ENCODE data around the gene CHMP2B. TPM values are rescaled to one million over a fixed set of nuclear protein-coding genes. Genes with fewer than 3 reads are reported as not detected.
A peak's percentile ranks its signal among the peaks of the same experiment; 100 is the strongest.

The CHMP2B gene
- polyA plus RNA-seq (2012; ENCODE audit: missing spikeins), result 22.9 TPM

- DNase-seq (ENCODE audit: insufficient read length) (peak; percentile 69), FAIRE-seq (peak; percentile 92)
- TF ChIP-seq TAF1 (IDR thresholded peaks at IDR 0.05; ENCODE audit: borderline replicate concordance, low read depth, low read length), result 0 out of 2 replicates have a peak, but pooled peaks have one; percentile 37
- peak; percentile 78; the same call in 1 of the 2 replicates for TF ChIP-seq POLR2A (IDR thresholded peaks at IDR 0.05; ENCODE audit: low read depth, low read length)
- TF ChIP-seq POLR2AphosphoS5 (IDR thresholded peaks at IDR 0.05; ENCODE audit: low read depth, low read length), result no peak
Measured at GRCh38 chr3:87227104-87227834, at the start of gene CHMP2B. CHMP2B (plus strand) TSS chr3:87227309; CDS start chr3:87227523, 214 bp downstream.

GRCh38 chr3:87179642-87180041, 47.5 kb upstream of the CHMP2B start:
- TF ChIP-seq POLR2AphosphoS5 (IDR thresholded peaks at IDR 0.05; ENCODE audit: low read depth, low read length) (no peak), POLR2A (IDR thresholded peaks at IDR 0.05; ENCODE audit: low read depth, low read length) (no peak), TAF1 (IDR thresholded peaks at IDR 0.05; ENCODE audit: borderline replicate concordance, low read depth, low read length) (no peak)
- DNase-seq (ENCODE audit: insufficient read length) (no peak), FAIRE-seq (no peak)

- no peak for DNase-seq (ENCODE audit: insufficient read length)
- no peak for TF ChIP-seq POLR2AphosphoS5 (IDR thresholded peaks at IDR 0.05; ENCODE audit: low read depth, low read length)
- TF ChIP-seq TAF1 (IDR thresholded peaks at IDR 0.05; ENCODE audit: borderline replicate concordance, low read depth, low read length), result no peak
- TF ChIP-seq POLR2A (IDR thresholded peaks at IDR 0.05; ENCODE audit: low read depth, low read length), result no peak
- no peak for FAIRE-seq
Measured at GRCh38 chr3:87181551-87181950, 45.6 kb upstream of the CHMP2B start.

DNA sequence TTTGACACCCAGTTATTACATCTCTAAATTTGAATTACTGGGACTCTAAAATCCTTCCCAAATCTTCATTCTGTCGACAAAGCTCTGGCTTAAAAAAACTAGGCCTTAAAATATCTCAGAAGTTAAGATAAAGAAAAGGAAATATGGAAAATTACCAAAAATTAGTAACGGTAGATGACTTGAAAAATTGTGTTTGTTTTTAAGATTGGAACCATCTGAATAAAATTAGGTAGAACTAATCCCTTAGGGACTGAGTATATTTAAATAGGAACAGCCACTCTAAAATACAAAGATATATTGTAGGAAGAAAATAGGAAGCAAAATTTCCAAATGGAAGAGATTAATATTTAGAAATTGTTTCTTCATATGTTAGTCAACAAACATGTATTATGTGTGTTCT, 45.1 kb upstream of the CHMP2B start:
- TF ChIP-seq POLR2AphosphoS5 (IDR thresholded peaks at IDR 0.05; ENCODE audit: low read depth, low read length) (no peak), POLR2A (IDR thresholded peaks at IDR 0.05; ENCODE audit: low read depth, low read length) (no peak), TAF1 (IDR thresholded peaks at IDR 0.05; ENCODE audit: borderline replicate concordance, low read depth, low read length) (no peak)
- FAIRE-seq (no peak), DNase-seq (ENCODE audit: insufficient read length) (no peak)

GRCh38 chr3:87186608-87187159, 40.4 kb upstream of the CHMP2B start:
- FAIRE-seq (no peak), DNase-seq (ENCODE audit: insufficient read length) (no peak)
- no peak for TF ChIP-seq POLR2A (IDR thresholded peaks at IDR 0.05; ENCODE audit: low read depth, low read length)
- no peak for TF ChIP-seq TAF1 (IDR thresholded peaks at IDR 0.05; ENCODE audit: borderline replicate concordance, low read depth, low read length)
- no peak for TF ChIP-seq POLR2AphosphoS5 (IDR thresholded peaks at IDR 0.05; ENCODE audit: low read depth, low read length)

GRCh38 chr3:87191175-87191574, 35.9 kb upstream of the CHMP2B start:
- DNase-seq (ENCODE audit: insufficient read length), result no peak
- no peak for FAIRE-seq
- no peak for TF ChIP-seq POLR2AphosphoS5 (IDR thresholded peaks at IDR 0.05; ENCODE audit: low read depth, low read length)
- no peak for TF ChIP-seq TAF1 (IDR thresholded peaks at IDR 0.05; ENCODE audit: borderline replicate concordance, low read depth, low read length)
- no peak for TF ChIP-seq POLR2A (IDR thresholded peaks at IDR 0.05; ENCODE audit: low read depth, low read length)

DNA sequence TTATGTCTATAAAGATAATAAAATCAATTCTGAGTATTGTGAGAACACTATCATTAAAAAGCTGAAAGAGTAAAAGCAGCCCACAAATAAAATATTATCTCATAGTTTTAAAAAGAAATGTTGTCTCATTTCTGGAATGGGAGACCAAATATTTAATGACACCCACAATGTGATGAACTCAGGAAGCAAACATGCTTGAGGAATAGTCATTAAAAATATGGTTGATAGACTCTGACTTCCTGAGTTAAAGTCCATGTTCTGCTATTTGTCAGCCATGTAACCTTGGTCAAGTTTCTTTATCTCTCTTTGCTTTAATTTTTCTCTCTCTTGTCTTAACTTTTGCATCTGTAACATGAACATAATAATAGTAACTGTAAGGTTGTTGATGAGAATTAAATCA, 35.5 kb upstream of the CHMP2B start:
- no peak for DNase-seq (ENCODE audit: insufficient read length)
- FAIRE-seq, result no peak
- TF ChIP-seq TAF1 (IDR thresholded peaks at IDR 0.05; ENCODE audit: borderline replicate concordance, low read depth, low read length) (no peak), POLR2AphosphoS5 (IDR thresholded peaks at IDR 0.05; ENCODE audit: low read depth, low read length) (no peak), POLR2A (IDR thresholded peaks at IDR 0.05; ENCODE audit: low read depth, low read length) (no peak)

DNA sequence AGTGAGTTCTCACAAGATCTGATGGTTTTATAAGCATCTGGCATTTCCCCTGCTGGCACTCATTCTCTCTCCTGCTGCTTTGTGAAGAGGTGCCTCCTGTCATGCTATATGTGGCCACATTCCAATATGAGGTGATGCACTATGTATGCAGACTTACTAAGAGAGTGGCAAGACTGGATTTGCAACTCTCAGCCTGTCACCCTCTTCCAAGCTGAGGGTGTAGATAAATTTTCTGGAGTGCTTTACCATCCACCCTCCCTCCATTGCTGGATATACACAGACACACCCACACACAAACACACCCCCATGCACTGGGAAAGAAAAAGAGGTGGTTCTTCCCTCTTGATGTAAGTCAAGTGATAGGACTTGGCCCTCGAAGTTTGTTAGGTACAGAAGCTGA, 30.2 kb upstream of the CHMP2B start:
- FAIRE-seq, result no peak
- TF ChIP-seq POLR2A (IDR thresholded peaks at IDR 0.05; ENCODE audit: low read depth, low read length), result no peak
- no peak for TF ChIP-seq POLR2AphosphoS5 (IDR thresholded peaks at IDR 0.05; ENCODE audit: low read depth, low read length)
- TF ChIP-seq TAF1 (IDR thresholded peaks at IDR 0.05; ENCODE audit: borderline replicate concordance, low read depth, low read length), result no peak
- no peak for DNase-seq (ENCODE audit: insufficient read length)

- TF ChIP-seq POLR2AphosphoS5 (IDR thresholded peaks at IDR 0.05; ENCODE audit: low read depth, low read length) (no peak), POLR2A (IDR thresholded peaks at IDR 0.05; ENCODE audit: low read depth, low read length) (no peak), TAF1 (IDR thresholded peaks at IDR 0.05; ENCODE audit: borderline replicate concordance, low read depth, low read length) (no peak)
- no peak for FAIRE-seq
- DNase-seq (ENCODE audit: insufficient read length), result no peak
Measured at GRCh38 chr3:87197531-87197930, 29.6 kb upstream of the CHMP2B start.

DNA sequence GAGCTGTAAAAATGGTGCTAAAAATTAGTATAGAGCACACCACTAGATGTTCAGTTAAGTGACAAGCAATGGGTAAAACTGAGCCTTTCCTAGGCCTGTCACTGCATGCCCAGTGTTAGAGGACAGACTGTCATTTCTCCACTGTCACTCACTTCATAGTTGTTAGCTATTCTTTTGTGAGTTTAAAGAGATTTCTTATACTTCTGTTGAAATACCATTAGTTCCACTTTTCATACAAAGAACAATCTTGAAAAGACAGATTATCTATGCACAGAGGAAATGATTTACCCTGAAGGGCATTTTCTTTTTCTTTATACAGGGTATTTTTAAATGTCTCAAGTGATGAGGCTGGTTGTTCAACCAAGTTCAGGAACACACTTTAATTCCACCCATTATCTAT, 28.3 kb upstream of the CHMP2B start:
- FAIRE-seq (no peak), DNase-seq (ENCODE audit: insufficient read length) (no peak)
- no peak for TF ChIP-seq TAF1 (IDR thresholded peaks at IDR 0.05; ENCODE audit: borderline replicate concordance, low read depth, low read length)
- TF ChIP-seq POLR2AphosphoS5 (IDR thresholded peaks at IDR 0.05; ENCODE audit: low read depth, low read length), result no peak
- no peak for TF ChIP-seq POLR2A (IDR thresholded peaks at IDR 0.05; ENCODE audit: low read depth, low read length)

GRCh38 chr3:87199628-87200027, 27.5 kb upstream of the CHMP2B start:
- FAIRE-seq, result no peak
- no peak for DNase-seq (ENCODE audit: insufficient read length)
- TF ChIP-seq TAF1 (IDR thresholded peaks at IDR 0.05; ENCODE audit: borderline replicate concordance, low read depth, low read length), result no peak
- no peak for TF ChIP-seq POLR2AphosphoS5 (IDR thresholded peaks at IDR 0.05; ENCODE audit: low read depth, low read length)

DNA sequence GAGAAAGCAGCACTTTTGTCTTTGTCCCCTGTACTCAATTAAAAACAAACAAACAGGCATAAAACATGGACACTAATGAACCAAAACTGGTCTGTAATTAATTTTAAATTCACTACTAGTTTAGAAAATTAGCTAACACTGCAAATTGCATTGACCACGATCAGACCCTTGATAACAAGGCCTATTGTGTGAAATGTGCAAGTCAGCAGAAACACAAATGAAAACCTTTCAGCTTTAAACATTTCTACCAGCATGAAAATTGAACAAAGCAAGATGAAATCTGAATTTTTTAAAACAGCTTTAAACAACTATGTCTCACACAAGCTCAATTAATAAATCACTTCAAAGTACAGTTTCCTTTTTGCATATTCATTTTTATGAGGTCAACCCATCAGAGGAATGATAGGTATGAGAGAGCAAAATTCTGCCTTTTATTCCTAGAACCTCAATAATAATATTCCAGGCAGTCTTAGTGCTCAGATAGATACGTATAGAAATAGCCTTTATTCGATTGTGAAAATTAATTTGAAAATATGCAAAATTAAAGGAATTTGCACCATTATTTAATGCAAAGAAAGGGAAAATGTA, 27.0 kb upstream of the CHMP2B start:
- DNase-seq (ENCODE audit: insufficient read length) (no peak), FAIRE-seq (no peak)
- TF ChIP-seq POLR2A (IDR thresholded peaks at IDR 0.05; ENCODE audit: low read depth, low read length) (no peak), POLR2AphosphoS5 (IDR thresholded peaks at IDR 0.05; ENCODE audit: low read depth, low read length) (no peak), TAF1 (IDR thresholded peaks at IDR 0.05; ENCODE audit: borderline replicate concordance, low read depth, low read length) (no peak)
